ENCODE results near the gene ZNF783. TPM values are rescaled to one million over a fixed set of nuclear protein-coding genes. Genes with fewer than 3 reads are reported as not detected.

Gene ZNF783
- total RNA-seq, 1 donor from 2014 or later = 19.0 TPM

DNA sequence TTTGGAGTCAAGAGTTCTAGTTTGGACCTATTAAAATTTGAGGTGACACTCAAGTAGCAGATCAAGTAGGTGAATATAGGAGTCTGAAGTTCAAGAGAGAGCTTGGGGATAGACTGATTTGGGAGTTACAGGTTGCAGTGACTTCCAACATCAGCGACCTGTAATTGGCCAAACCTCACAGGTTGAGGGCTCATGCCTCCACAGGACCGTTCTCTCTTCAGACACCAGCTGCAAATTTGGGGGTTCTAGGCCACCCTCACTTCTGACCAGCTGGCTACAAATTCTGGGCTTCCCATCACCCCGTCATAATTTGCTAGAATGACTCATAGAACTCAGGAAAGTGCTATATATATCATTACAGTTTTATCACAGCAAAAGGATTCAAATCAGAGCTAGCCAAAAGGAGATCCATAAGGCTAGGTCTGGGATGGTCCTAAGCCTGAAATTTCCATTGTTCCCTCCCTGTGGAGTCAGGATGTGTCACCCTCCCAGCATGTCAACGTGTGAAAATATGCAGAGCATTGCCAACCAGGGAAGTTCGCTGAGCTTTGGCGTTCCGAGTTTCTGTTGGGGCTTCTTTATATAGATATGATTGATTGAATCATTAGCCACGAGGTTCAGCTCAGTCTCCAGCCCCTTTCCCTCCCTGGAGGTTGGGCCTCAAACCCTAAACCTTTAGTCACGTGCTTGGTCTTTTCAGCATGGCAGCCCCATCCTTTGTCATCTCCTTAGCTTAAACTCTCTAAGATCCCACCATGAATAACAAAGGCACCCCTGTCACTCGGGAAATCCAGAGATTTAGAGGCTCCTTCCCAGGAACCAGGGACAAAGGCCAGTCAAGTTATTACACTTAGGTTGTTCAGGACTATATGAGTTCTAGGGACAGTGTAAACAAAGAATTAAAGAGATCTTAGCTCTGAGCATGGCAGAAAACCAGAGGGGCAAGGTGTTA is 43.3 kb upstream of the ZNF783 start:
- Mint-ChIP-seq H3K9me3 (ENCODE audit: low read depth) (no peaks in the 10 kb centered on the region), H3K27ac (ENCODE audit: unreplicated experiment) (peak overlapping the region; percentile 15), H3K27me3 (ENCODE audit: low read depth) (no peaks in the 10 kb centered on the region), H3K36me3 (ENCODE audit: low read depth) (peaks cover 37% of the 10 kb centered on the region), H3K4me1 (ENCODE audit: low read depth) (peaks cover 17% of the 10 kb centered on the region), H3K4me3 (ENCODE audit: unreplicated experiment) (no peak overlapping the region)
- no peak for DNase-seq (ENCODE audit: low spot score)
- TF ChIP-seq, protein P1, sequence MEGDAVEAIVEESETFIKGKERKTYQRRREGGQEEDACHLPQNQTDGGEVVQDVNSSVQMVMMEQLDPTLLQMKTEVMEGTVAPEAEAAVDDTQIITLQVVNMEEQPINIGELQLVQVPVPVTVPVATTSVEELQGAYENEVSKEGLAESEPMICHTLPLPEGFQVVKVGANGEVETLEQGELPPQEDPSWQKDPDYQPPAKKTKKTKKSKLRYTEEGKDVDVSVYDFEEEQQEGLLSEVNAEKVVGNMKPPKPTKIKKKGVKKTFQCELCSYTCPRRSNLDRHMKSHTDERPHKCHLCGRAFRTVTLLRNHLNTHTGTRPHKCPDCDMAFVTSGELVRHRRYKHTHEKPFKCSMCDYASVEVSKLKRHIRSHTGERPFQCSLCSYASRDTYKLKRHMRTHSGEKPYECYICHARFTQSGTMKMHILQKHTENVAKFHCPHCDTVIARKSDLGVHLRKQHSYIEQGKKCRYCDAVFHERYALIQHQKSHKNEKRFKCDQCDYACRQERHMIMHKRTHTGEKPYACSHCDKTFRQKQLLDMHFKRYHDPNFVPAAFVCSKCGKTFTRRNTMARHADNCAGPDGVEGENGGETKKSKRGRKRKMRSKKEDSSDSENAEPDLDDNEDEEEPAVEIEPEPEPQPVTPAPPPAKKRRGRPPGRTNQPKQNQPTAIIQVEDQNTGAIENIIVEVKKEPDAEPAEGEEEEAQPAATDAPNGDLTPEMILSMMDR (IDR thresholded peaks at IDR 0.05) = no peak

DNA sequence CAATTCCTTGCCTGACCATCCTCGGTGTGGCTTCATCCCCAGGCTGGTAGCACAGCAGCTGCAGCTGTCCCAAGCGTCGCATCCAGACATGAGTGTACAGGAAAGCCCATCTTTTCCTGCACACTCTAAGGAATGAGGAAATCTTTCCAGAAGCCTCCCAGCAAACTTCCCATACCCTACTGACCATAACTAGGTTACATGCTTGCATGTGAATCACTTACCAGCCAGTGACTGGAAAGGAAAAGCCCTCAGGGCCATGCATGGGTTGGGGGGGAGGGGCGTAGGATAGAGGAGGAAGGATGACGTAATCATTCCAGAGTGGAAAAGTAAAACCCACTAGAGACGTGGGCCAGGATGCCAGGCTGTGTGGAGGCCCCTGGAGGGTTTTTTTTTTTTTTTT is 41.5 kb upstream of the ZNF783 start:
- peaks cover 31% of the 10 kb centered on the region for H3K36me3 Mint-ChIP-seq (ENCODE audit: low read depth)
- DNase-seq (ENCODE audit: low spot score) = no peak
- H3K27ac Mint-ChIP-seq (ENCODE audit: unreplicated experiment) = peak overlapping the region; percentile 8

DNA sequence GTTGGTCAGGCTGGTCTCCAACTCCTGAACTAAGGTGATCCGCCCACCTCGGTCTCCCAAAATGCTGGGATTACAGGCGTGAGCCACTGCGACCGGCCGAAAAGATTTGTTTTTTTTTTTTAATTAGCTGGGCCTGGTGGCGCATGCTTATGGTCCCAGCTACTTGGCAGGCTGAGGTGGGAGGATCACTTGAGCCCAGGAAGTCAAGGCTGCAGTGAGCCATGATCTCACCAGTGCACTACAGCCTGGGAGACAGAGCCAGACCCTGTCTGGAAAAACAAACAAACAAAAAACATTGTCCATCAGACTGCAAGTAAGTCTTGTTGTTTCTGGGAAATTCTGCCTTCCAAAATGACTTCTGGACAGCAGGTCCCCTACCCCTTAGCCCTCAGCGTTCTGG is 38.8 kb upstream of the ZNF783 start:
- Mint-ChIP-seq H3K27me3 (ENCODE audit: low read depth) (no peaks in the 10 kb centered on the region), H3K27ac (ENCODE audit: unreplicated experiment) (no peak overlapping the region), H3K4me1 (ENCODE audit: low read depth) (peaks cover 17% of the 10 kb centered on the region), H3K4me3 (ENCODE audit: unreplicated experiment) (no peak overlapping the region), H3K9me3 (ENCODE audit: low read depth) (no peaks in the 10 kb centered on the region), H3K36me3 (ENCODE audit: low read depth) (peaks cover 21% of the 10 kb centered on the region)
- DNase-seq (ENCODE audit: low spot score) = no peak
- TF ChIP-seq, protein P1 (IDR thresholded peaks at IDR 0.05) = no peak

More for the DNA sequence above, 41.5 kb upstream of the ZNF783 start:
- H3K9me3 Mint-ChIP-seq (ENCODE audit: low read depth) = no peaks in the 10 kb centered on the region
- H3K4me1 Mint-ChIP-seq (ENCODE audit: low read depth) = peaks cover 17% of the 10 kb centered on the region
- TF ChIP-seq, protein P1 (IDR thresholded peaks at IDR 0.05) = no peak
- H3K4me3 Mint-ChIP-seq (ENCODE audit: unreplicated experiment) = no peak overlapping the region
- H3K27me3 Mint-ChIP-seq (ENCODE audit: low read depth) = no peaks in the 10 kb centered on the region

DNA sequence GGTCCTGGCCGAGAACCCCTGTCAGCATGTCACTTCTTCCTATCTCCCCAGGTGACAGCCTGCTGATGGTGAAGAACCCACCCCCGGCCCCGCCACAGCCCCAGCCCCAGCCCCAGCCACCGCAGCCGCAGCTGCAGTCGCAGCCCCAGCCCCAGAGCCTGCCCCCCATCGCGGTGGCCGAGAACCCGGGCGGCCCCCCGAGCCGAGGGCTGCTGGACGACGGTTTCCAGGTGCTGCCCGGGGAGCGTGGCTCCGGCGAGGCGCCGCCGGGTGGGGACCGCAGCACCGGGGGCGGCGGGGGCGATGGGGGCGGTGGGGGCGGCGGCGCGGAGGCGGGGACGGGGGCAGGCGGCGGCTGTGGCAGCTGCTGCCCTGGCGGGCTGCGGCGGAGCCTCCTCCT is 38.2 kb upstream of the ZNF783 start:
- Mint-ChIP-seq H3K4me1 (ENCODE audit: low read depth) (peaks cover 14% of the 10 kb centered on the region), H3K27ac (ENCODE audit: unreplicated experiment) (no peak overlapping the region), H3K4me3 (ENCODE audit: unreplicated experiment) (no peak overlapping the region), H3K27me3 (ENCODE audit: low read depth) (no peaks in the 10 kb centered on the region), H3K36me3 (ENCODE audit: low read depth) (peaks cover 19% of the 10 kb centered on the region), H3K9me3 (ENCODE audit: low read depth) (no peaks in the 10 kb centered on the region)
- TF ChIP-seq, protein P1 (IDR thresholded peaks at IDR 0.05) = no peak
- DNase-seq (ENCODE audit: low spot score) = no peak

DNA sequence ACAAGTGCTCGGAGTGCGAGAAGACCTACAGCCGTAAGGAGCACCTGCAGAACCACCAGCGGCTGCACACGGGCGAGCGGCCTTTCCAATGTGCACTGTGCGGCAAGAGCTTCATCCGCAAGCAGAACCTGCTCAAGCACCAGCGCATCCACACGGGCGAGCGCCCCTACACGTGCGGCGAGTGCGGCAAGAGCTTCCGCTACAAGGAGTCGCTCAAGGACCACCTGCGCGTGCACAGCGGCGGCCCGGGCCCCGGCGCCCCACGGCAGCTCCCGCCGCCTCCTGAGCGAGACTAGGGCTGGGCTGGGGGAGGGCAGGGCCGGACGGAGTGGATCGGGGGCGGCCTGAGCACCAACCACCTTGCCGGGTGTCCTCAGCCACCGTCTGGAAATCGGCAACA is 37.6 kb upstream of the ZNF783 start:
- TF ChIP-seq, protein P1 (IDR thresholded peaks at IDR 0.05) = no peak
- H3K27me3 Mint-ChIP-seq (ENCODE audit: low read depth) = no peaks in the 10 kb centered on the region
- H3K36me3 Mint-ChIP-seq (ENCODE audit: low read depth) = peaks cover 16% of the 10 kb centered on the region
- H3K27ac Mint-ChIP-seq (ENCODE audit: unreplicated experiment) = no peak overlapping the region
- peaks cover 8% of the 10 kb centered on the region for H3K4me1 Mint-ChIP-seq (ENCODE audit: low read depth)
- H3K4me3 Mint-ChIP-seq (ENCODE audit: unreplicated experiment) = no peak overlapping the region
- DNase-seq (ENCODE audit: low spot score) = peak; percentile 92
- H3K9me3 Mint-ChIP-seq (ENCODE audit: low read depth) = no peaks in the 10 kb centered on the region
